NCI-H1048 (cell line): ENCODE data around the gene AMER3.

Experiments used
- DNase-seq: peaks from one replicate; lab custom pipeline; 2025; lab: John Stamatoyannopoulos, UW

The AMER3 gene

DNA sequence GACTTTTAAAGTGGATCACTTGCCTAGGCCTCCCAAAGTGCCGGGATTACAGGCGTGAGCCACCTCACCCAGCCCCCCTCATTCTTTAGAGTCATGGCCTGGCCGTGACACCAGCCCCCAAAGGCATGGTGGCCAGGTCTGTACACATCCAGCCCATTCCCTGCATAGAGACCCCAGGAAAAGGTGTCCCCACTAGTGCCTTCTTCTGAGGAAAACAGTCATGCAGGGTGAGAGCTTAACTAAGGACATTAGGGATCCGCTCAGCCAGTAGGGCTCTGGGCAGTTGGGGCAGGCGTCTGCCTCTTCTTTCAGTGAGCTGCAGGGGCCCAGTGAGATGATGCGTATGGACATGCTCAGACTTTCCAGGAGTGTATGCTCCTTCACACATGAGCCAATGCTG lies 5.7 kb upstream of the AMER3 start:
- no peak for DNase-seq

DNA sequence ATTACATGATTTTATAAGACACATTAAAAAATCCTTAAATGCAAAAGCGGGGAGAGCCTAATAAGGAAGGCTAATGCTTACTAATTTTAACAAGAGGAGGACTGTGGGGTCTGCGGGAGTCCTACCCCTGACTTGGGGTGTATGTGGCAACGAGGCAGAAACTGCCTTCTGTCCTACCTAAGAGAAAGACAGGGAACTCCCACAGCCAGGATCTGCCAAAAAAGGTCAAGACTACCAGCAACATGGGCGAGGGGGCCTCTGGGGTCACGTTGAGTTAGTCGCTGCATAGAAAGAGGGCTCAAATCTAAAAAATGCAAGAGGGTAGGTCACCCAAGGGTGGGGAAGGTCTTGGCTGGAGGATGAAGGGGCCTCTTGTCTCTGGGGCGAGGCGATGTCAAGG lies 529 bp upstream of the AMER3 start:
- DNase-seq: no peak

DNA sequence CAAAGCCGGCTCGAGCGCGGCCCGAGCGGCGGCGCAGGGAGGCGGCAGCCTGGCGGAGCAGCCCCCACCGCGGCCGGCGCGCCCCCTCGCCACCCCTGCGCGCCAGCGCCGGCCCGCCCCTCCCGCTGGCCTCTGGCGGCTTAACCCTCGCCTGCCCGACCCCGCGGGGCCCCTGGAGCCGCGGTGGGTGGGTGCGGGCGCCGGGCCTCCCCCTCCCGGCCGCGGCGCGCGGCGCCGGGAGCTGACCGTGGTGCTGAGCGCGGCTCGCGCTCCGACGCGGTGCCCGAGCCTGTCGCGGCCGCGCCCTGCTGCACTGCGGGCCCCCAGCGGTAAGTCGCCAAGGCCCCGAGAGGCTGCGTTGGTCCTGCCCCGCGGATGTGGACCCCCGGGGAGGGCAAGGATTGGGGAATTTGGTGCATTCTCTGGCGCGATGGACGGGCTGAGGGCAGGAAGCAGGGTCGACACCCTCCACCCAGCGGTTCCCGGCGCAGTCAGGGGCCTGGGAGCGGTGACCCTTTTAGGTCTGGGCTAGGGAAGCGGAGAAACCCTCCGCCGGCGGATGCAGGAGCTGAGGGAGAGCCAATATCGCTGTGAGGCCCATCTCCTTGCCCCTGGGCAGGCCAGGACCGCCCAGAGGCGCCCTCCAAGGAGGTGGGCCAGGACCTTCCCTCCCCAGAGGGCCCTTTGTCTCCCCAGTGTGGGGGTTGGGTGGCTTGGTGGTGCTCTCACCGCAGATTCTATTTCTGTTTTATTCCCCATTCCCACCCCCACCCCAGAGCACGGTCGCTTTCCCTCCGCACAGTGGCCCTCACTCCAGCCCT lies 923 bp downstream of the AMER3 start:
- DNase-seq: no peak

DNA sequence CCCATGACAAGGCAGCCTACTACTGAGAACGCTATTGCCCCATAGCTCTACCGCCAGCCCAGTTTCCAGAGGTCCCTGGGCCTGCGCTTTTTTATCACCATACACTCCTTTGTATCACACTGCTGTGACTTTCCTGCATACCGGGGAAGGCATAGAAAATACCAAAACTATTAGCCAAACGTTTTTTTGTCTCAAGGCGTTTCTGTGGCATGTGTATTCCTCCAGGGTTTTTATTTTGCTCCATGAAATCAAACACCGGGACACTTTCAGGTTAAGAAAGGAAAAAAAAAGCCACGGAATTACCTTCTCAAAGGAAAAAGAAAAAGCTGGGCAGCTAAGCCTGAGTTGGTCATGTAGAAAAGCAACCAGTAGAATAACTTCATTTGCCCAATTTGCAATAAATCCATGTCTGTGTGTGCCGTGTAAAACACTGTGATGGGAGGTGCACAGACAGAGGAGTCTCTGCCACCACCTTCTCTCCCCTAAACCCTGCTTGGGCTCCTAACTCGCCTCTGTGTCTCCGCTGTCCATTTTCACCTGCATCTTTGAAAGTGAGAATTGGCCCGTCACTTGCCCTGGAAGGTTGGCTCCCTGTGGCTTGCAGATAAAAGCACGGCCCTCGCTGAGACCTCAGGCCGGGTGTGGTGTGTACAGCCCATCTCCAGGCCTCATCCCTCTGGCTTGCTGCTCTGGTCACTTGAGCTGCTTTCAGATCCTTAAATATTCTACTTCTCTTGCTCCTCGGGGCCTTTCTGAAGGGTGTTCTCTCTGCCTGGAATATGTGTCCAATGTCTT lies 1.7 kb downstream of the AMER3 start:
- no peak for DNase-seq

DNA sequence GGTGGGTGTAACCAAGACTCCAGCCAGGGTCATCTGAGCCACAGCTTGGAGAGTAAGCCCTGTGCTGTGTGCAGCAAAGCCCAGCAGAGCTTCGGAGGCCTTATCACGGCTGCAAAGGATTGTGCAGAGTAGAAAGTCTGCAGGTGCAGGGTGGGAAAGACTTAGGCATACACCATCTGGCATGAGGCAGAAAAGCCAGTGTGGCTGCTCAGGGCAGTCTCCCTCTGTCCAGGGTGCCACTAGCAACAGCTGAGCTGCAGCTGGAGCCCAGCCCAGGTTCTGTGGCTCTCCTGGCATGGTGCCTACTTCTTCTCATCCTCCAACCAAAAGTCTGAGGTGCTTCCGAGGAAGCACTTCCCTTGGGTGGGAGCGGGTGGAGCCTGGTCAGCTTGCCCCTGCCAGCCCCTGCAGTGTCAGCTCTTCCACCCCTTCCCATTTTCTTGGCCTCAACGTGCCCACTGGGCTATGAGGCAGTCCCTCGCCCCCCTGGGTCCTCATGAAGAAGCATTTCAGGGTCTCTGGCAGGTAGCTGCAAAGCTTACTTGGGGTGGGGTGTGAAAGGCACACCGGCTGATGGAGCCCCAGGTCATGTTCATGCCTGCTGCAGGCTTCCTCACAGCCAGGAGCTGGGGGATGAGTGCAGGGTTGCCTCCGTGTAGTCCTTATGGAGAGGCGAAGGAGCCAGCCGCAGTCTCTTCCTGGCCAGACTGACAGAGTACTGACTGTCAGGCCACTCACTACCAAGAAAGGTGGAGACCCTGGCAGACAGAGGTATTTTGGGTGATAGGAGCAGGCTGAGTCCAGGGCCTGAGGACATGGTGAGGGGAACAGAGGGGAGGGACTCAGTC lies 4.8 kb downstream of the AMER3 start:
- DNase-seq: no peak

DNA sequence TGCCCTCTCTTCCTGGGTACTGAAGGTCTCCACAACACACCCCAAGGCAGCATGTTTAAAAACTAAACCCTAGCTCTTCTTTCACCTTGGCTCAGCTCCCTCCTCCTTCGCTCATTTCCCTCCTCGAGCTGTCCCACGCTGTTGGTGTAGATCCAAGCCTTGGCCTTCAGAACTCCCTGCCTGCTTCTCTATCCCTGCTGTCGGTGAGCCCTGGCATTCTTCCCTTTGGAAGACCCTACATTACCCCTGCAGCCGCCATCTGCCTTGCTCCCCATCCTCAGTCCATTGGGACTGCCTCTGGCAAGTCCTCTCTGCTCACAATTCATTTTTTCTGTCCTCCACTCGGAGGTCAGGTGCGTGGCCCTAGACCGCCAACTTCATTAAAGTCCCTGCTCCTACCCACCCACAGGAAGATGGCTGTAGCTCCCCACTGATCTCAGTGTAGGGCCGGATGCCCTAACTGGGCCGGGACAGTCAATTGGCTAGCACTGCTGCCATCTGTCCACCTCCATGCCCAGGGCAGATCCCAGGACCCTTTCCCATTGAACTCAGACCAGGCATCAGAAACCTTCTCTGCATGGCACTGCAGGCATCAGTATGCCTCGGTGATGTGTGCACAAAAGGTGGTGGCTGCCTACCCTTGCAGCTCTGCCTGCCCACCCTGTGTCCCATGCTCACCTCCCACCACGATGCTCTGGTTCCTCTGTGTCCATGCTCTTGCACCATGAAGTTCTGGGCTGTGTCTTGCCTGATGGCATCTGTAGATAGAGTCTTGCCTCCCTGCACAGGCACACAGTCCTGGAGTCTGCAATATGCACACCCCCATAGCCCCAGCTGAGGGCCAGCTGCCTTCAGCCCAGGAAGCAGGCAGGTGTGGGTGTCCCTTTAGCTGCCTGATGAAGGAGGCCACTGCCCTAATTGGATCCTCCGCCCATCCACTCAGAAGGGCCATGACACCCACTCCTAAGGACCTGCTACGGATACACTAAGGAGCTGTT lies 5.7 kb downstream of the AMER3 start:
- no peak for DNase-seq

DNA sequence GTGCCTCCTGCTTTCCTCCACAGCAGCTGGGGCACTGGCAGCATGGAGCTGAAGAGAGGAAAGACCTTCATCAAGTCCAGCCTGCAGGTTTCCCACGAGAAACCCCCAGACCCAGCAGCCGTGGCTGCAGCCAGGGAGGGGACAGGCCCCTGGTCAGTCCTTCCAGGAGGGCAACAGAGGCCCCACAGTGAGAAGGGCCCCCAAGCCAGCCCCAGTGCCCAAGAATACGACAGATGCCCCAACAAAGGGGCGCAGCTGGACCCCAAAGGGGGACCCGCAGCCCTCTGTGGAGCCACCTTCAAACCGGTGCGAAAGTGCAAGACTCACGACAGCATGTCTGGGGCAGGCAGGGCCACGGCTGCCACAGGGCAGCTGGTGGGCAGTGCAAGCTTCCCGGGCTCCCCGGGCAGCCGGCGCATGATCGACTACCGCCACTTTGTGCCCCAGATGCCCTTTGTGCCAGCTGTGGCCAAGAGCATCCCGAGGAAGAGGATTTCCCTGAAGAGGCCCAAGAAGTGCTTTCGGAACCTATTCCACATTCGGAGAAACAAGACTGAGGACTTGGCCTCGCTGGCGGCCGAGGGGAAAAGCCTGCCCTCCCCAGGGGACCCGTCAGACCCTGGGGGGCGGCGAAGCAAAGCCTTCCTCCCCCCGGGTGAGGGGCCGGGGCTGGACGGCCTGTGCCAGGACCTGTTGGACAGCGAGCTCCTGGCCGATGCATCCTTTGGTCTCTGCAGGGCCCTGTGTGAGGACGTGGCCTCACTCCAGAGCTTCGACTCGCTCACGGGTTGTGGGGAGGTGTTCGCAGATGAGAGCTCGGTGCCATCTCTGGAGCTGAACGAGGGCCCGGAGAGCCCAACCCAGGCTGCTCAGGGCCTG lies 6.9 kb downstream of the AMER3 start:
- no peak for DNase-seq

DNA sequence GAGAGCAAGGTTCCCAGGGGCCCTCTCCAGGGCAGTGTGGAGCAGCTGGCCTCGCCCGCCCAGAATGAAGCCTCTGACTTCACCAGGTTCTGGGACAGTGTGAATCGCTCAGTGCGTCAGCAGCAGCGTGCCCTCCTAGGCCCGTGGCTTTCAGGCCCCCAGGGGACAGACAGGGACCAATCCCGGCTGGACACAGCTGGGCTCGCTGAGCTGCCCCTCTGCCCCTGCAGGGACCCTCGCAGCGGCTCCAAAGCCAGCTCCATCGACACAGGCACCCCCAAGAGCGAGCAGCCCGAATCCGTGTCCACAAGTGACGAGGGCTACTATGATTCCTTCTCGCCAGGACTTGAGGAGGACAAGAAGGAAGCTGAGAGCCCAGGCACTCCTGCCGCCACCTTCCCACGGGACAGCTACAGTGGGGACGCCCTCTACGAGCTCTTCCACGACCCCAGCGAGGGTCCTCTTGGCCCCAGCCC lies 7.6 kb downstream of the AMER3 start:
- no peak for DNase-seq

DNA sequence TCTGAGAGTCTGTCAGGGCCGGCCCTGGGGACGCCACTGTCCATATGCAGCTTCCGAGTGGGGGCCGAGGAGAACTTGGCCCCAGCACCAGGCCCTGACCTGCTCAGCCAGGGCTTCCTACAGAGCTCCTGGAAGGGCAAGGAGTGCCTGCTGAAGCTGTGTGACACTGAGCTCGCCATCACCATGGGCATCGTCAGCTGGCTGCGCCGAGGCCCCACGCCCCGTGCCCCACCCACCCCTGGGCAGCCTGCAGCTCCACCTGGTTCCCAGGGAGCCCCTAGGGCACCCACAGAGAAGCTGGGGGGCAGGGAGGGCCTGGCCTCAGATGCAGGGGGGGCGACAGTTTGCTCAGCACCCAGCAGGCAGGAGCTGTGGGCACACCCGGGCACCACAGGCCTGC lies 8.1 kb downstream of the AMER3 start:
- DNase-seq: no peak

DNA sequence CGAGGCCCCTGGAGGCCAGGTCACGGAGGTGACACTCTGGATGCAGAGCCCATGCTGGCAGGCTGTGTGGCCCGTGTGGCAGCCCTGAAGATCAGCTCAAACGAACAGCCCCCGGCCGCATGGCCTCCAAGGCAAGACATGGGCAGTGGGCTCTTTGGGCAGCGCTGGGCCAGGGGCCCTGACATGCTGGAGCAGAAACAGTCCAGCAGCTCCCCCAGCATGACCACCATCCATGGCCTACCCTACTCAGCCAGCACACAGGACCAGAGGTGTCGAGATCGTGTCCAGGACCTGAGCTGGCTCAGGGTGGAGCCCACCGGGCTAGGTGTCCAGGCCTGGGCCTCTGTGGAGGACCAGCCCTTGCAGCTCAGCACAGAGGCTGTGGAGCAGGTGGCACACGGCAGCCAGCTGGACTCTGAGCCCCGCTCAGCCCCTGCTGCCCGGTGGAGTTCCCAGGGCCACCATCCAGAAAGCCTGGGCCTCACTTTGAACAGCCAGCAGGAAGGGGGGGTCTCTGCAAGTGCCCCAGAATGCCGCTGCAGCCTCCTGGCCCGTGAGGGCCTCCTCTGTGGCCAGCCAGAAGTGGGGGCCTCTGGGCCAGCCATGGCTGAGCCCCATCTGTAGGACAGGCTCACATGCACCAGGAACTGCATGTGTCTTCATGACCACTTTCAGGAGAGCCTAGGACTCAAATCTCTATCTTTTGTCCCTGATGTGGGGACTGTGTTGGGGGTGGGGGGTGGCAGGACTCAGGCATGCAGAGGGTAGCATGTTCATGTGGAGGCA lies 8.9 kb downstream of the AMER3 start:
- DNase-seq: no peak

DNA sequence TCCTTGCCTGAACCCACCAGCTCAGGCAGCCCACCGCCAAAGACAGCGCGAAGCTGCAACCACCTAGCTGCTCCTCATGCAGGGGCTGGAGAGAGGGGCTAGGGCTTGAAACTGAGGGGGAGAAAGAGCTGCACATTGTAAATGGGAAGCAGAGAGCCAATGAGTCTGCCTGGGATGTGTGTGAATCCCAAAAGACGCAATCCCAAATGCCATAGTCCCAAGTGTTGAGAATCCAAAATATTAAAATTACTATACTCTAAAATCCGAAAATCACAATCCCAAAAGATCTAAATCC lies 9.4 kb downstream of the AMER3 start:
- no peak for DNase-seq

DNA sequence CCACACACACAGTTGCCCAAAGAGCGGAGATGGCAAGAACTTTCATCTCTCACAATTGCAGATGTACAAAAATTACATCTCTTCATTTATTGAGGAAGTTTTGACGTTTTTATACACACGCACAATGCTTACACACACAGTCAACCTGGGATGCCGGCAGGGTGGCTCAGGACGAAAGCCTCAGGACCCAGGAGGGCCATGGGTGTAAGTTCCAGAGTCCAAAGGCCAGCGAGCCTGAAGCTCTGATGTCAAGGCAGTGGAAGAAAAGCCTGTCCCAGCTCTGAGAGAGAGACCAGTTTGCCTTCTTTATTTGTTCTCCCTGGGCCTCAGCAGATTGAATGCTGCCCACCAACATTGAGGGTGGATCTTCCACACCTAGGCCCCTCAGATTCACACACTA lies 10.1 kb downstream of the AMER3 start:
- DNase-seq: no peak

DNA sequence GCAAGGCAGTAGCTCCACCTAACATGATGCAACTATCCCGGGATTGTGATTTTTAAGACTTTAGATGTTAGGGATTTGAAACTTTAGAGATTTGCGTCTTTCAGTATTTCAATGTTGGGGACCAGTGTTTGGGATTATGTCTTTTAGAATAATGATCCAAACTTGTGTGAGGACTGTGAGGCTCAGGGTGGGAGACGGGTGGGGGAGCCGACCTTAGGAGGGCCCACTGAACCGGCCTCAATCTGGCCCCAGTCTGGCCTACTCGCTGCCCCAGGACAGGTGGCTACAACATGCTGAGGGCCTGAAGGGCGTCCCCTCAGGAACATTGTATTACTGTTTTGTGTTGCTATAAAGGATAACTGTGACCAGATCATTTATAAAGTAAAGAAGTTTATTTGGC lies 10.7 kb downstream of the AMER3 start:
- no peak for DNase-seq

DNA sequence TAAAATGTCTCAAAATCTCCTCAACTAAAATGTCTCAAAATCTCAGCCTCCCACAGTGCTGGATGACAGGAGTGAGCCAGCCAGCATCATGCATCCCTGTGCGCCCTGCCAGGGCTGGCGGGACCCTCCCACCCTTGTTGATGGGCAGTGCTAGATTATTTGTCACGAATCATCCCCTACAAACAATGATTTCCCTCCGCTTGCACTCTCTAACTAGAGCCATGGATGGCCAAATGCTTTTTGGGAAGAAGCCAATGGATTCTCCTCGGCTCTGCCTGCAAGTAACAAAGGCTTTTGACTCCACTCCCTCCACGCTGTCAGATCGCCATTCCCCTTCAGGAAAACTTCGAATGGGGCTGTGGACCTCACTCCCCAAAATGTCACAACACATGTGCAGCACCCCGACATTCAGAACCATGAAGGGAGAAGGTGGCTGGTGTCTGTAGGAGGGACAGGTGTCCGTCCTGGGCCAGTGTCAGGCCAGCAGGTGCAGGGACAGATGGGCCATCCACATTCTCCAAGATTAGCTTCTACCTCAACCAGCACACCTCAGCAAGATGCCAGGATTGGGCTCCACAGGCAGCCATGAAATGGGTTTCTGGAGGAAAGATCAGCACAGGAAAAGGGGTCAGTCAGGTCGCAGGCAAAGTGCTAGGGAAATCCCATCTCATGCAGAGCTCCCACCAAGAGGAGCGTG lies 11.5 kb downstream of the AMER3 start:
- DNase-seq: no peak

DNA sequence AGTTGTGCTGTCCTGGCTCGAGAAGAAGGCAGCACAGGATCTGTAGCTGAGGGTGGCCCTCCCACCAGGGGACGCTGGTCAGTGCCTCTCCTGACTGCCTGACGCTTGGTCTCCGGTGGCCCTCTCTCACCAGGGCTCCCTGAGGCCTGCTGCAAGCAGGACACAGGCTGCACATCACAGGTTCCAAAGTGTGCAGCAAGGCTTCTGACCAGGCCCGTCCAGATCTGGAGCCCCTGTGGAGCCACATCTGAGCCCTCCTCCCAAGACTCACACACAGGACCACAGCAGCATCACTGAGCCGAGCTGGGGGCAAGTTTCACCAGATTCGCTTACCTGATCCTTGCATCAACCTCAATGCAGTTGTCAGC lies 12.1 kb downstream of the AMER3 start:
- no peak for DNase-seq

DNA sequence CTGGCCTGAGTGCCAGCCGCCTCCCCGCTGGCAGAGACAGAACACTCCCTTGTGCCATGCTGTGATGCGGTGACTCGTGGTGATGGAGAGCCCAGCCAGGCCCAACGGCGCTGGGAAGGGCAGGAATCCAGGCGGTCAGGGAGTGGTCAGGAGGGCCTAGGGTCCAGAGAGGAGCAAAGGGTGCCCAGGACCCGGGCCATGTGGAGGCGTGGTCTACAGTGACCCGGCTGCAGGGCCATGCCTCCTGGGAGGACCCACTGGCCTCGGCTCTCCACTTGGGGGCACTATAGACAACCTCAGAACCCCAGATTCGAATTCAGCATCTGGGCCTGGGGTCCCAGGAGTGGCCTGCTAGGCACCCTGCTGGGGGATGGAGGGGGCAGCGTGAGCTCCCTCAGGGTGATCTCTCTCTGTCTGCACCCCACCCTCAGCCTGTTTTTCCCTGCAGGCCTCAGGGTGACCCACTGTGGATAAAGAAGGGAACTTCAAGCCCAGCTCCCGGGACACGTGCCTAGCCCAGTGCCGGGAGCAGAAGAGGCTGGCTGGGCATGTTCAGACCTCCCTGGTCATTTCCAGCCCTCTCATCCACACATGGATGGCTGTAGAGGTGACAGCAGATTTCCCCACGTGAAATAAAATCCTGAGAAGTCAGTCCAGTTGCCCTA lies 13.0 kb downstream of the AMER3 start:
- no peak for DNase-seq

DNA sequence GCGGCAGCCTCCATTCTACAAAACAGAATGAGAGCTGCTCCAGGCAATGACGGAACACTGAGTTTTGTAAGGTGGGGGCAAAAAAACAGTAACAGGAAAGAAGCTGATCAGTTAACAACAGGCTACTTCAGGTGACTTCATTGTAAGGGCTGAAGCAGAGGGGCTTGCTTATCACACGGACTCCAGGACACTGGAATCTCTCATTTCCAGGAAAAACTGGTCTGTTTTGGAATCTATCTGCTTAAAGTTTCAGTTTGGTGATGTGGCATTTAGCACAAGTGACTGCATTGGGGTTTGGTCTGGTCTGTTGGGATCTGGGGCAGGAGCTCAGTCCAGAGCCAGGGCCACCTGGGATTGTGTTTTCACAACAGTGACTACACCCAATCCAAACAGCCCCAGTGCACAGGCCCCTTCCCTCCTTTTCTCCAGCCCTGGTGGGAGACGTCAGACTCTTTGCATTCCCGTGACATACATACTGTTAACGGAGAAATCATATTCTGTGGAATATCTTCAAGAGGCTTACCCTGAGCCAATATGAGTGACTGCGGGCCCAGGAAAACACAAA lies 14.1 kb downstream of the AMER3 start:
- no peak for DNase-seq

DNA sequence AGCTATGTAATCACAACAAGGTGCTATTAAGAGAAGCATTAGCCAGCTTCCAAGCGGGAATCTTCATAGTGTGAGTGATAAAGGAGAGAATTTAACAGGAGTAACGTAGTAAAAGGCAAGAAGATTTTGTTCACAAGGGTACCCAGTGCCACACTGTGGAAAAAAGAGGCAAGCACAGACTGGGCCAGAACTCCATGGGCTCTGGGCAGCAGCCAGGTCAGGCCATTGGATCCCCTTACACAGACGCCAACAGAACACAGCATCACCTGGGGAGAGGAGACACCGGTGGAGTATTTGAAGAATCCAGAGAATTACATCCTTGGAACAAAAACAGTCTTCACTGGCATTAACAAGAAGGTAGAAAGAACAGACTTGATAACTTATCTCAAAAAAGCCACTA lies 21.2 kb downstream of the AMER3 start:
- no peak for DNase-seq
